Measurements from ENCODE around the gene SKOR1. TPM values are rescaled to one million over a fixed set of nuclear protein-coding genes. Genes with fewer than 3 reads are reported as not detected.

SKOR1 gene
- total and polyA plus RNA-seq, 9 donors, result 0.05 to 1.2 (median 0.88) TPM

- no peaks in the 10 kb centered on the region for H3K36me3 ChIP-seq
- peaks cover 36% of the 10 kb centered on the region for H3K27me3 ChIP-seq
- intact Hi-C loops (cut with DNase I), result no loop called here
- H3K4me1 ChIP-seq (ENCODE audit: insufficient read depth), result peaks cover 3% of the 10 kb centered on the region
- no peak overlapping the region for H3K27ac ChIP-seq
- no peak for TF ChIP-seq EP300 (IDR thresholded peaks at IDR 0.05)
- no peak for TF ChIP-seq CTCF (IDR thresholded peaks at IDR 0.05)
- no peak for TF ChIP-seq POLR2A (IDR thresholded peaks at IDR 0.05)
- DNase-seq, result no peak
- 4 to 9% (median 7%) methylated on average over 33 to 88 of the region's 88 CpGs for WGBS, 3 donors
- no peaks in the 10 kb centered on the region for H3K9me3 ChIP-seq
- H3K4me3 ChIP-seq, result no peak overlapping the region
Measured at GRCh38 chr15:67826717-67827561, 1.6 kb downstream of the SKOR1 start.

- DNase-seq, result no peak
- intact Hi-C loops (cut with DNase I), result no loop called here
- WGBS, 3 donors, result 2 to 4% (median 2%) methylated on average over 44 to 91 of the region's 91 CpGs
- no peaks in the 10 kb centered on the region for H3K36me3 ChIP-seq
- no peaks in the 10 kb centered on the region for H3K9me3 ChIP-seq
- no peak overlapping the region for H3K27ac ChIP-seq
- TF ChIP-seq EP300 (IDR thresholded peaks at IDR 0.05), result no peak
- TF ChIP-seq CTCF (IDR thresholded peaks at IDR 0.05), result no peak
- TF ChIP-seq POLR2A (IDR thresholded peaks at IDR 0.05), result no peak
- no peak overlapping the region for H3K4me3 ChIP-seq
- H3K27me3 ChIP-seq, result peaks cover 28% of the 10 kb centered on the region
- H3K4me1 ChIP-seq (ENCODE audit: insufficient read depth), result peaks cover 3% of the 10 kb centered on the region
Measured at GRCh38 chr15:67827562-67828277, 2.4 kb downstream of the SKOR1 start.

GRCh38 chr15:67828278-67828968 is 3.1 kb downstream of the SKOR1 start:
- TF ChIP-seq CTCF (IDR thresholded peaks at IDR 0.05) (no peak), POLR2A (IDR thresholded peaks at IDR 0.05) (no peak), EP300 (IDR thresholded peaks at IDR 0.05) (no peak)
- no peak for DNase-seq
- Histone ChIP-seq H3K27me3 (peaks cover 26% of the 10 kb centered on the region), H3K4me1 (ENCODE audit: insufficient read depth) (peaks cover 3% of the 10 kb centered on the region), H3K4me3 (no peak overlapping the region), H3K27ac (no peak overlapping the region), H3K9me3 (no peaks in the 10 kb centered on the region), H3K36me3 (no peaks in the 10 kb centered on the region)
- WGBS, 3 donors, result 5 to 11% (median 7%) methylated on average over 40 of the region's 40 CpGs
- intact Hi-C loops (cut with DNase I), result no loop called here

GRCh38 chr15:67828969-67829646 is 3.8 kb downstream of the SKOR1 start:
- H3K36me3 ChIP-seq, result no peaks in the 10 kb centered on the region
- intact Hi-C loops (cut with DNase I), result no loop called here
- DNase-seq, result no peak
- H3K4me3 ChIP-seq, result no peak overlapping the region
- H3K27ac ChIP-seq, result no peak overlapping the region
- no peaks in the 10 kb centered on the region for H3K9me3 ChIP-seq
- TF ChIP-seq EP300 (IDR thresholded peaks at IDR 0.05) (no peak), CTCF (IDR thresholded peaks at IDR 0.05) (no peak), POLR2A (IDR thresholded peaks at IDR 0.05) (no peak)
- peaks cover 31% of the 10 kb centered on the region for H3K27me3 ChIP-seq
- H3K4me1 ChIP-seq (ENCODE audit: insufficient read depth), result peaks cover 9% of the 10 kb centered on the region
- 7 to 9% (median 8%) methylated on average over 50 to 54 of the region's 54 CpGs for WGBS, 3 donors
